CD4-positive, alpha-beta T cell treated with Interleukin-10 for 1 hour (primary cell): Measurements from ENCODE around the gene SMG6.

ENCODE experiments used
- DNase-seq: peaks from one replicate; pipeline ENCODE4 v3.0.0-alpha.2; 2020

Gene SMG6

DNA sequence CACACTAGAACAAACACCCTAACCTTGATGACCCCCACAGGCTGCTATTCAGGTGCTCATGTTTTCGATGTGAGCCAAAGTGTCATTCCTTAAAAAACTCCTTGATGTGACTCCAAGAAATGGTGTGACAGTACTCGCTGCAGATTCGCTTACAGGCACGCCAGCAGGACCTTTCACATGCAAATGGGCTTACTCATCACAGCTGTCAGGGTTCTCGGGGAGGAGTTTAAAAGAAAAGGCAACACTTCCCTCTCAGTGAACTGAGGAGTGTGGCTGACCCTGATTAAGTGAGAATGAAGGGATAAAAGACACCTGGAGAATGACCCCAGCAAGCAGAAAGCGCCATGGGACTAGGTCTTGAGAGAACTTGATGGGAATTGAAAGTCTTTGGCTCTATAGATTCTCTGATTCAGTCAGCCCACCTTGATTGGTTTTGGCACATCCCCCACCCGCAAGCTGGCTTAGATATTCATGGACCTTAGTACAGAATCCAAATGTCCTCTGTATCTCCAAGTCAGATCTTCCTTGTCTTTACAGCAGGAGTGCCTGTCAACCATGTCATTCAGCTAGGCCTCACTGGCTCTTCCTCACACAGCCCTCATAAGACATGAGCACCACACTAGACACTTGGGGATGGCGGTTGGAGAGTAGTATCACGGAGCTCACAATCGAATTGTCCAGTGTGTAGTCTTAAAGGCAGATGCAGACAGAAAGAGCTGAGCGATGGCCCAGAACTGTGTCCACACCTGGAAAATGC is 166.1 kb downstream of the SMG6 start:
- no peak for DNase-seq

- no peak for DNase-seq
Observed at GRCh38 chr17:2136241-2136640, 167.3 kb downstream of the SMG6 start.

GRCh38 chr17:2128011-2128410 is 175.6 kb downstream of the SMG6 start:
- DNase-seq: no peak

DNA sequence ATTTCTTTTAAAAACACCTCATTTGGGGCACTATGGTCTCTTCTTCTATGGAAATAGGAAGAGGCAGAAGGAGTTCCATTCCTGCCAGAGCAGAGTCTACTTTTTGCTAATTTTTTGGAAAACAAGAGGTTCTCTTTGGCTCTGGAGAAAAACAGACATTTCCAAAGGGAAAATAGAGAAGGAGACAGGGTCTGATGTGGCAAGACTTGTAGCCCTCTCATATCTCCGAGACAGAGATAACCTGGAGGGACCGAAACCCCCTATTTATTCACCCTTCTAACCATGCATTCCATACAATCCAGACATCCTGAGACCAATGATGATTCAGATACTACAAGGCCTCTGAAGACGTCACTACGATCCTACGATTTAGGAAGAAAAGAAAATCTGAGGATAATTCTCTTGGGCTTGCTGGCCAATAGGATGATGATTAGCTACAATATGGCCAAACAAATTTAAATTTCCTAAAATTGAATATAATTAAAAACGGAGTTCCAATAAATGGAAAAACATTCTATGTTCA is 178.5 kb downstream of the SMG6 start:
- no peak for DNase-seq

DNA sequence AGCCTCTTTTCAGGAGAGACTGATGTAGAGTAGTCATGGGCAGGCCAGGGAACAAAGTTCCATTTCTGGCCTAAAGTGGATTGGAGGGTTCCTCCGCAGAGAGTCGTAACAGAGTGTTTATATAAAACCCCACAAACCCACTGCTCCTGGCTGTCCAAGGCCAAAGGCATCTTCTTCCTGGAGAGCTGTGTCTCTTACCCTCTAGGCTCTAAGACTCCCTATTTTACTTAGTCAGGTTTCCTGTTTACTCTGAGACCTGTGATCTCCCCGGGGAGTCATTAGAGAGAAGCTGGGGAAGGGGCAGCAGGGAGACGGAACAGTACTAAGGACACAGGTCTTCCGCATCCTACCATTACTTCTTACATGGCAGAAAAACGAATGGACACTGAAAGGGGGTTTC is 179.2 kb downstream of the SMG6 start:
- DNase-seq: no peak

- no peak for DNase-seq
Observed at GRCh38 chr17:2123375-2124251, 180.0 kb downstream of the SMG6 start.

- DNase-seq: no peak
Observed at GRCh38 chr17:2122641-2123302, 180.8 kb downstream of the SMG6 start.

- DNase-seq: no peak
Observed at GRCh38 chr17:2120586-2121335, 182.8 kb downstream of the SMG6 start.

DNA sequence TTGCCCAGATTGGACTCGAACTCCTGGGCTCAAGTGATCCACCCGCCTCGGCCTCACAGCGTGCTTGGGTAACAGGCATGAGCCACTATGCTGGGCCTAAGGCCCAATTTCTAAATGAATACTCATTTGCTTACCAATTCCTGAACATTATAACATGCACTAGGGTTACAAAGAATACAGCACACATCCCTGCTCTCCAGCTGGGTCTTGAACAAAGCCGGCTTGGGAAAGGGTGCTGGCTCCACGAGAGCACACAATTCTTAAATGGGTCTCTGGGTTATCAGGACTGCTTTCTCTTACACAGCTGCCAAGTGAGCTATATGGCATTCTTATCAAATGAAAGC is 190.3 kb downstream of the SMG6 start:
- DNase-seq: no peak

DNA sequence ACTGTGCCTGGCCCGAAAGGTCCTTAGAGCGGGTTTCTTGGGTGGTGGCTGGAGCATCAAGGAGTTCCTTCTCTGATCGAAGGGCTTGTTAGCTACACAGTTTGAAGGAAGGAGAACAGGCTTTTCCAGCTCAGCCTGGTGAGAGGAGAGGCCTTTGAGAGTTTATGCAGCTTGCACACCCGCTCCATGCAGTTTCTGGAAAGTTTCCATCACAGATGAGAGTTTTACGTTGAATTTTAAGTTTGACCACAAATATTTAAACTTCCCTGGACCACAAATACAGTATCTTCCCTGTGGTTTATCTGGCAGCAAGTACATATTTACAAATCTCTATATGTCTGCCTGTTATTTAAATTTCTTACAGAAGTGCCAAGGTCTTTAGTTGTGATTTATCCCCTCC is 191.9 kb downstream of the SMG6 start:
- DNase-seq: no peak

DNA sequence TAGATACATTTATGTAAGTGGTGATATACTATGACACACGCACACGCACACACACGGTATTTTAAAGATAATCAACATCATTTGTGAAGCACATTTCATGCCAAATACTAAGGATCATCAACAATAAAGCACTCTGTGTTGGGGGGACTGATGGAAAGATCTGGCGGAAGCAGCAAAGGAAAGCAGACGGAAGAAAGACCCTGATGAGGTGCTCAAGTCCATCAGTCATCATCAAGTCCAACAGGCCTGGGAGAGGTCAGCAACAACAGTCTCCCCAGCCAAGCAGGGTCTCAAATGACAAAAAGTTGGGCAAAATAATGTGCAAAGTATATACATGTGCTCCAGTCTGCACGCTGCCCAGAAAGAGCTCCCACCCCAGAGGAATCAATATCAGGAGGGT is 193.1 kb downstream of the SMG6 start:
- no peak for DNase-seq

GRCh38 chr17:2108170-2108569 is 195.4 kb downstream of the SMG6 start:
- DNase-seq: no peak

GRCh38 chr17:2107506-2107905 is 196.1 kb downstream of the SMG6 start:
- no peak for DNase-seq

- DNase-seq: no peak
Observed at GRCh38 chr17:2107050-2107449, 196.5 kb downstream of the SMG6 start.

DNA sequence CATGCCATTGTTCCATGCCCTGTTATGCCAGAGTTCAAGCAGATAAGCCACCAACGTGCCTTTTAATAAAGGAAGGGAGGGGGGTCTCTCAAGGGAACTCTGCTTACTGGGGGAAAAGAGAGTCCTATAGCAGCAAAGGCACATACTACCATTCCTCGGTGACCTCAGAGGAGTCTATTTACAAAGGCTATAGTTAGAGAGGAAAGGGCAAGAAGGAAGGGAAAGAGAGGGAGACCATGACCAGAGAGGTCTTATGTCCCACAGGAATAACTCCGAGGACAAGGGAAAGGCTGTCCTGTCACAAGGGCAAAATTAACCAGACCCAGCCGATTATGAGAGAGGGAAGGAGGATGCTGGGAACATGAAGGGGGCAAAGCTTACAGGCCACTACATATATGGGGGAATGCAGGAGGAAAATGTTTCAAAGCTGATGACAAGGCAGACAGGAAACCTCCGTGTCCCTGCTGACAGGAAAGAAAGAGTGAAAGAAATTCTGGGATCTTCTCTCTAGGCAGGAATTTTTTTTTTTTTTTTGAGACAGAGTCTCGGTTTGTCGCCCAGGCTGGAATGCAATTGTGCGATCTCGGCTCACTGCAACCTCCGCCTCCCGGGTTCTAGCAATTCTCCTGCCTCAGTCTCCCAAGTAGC is 197.2 kb downstream of the SMG6 start:
- no peak for DNase-seq

- no peak for DNase-seq
Observed at GRCh38 chr17:2105663-2106062, 197.9 kb downstream of the SMG6 start.

DNA sequence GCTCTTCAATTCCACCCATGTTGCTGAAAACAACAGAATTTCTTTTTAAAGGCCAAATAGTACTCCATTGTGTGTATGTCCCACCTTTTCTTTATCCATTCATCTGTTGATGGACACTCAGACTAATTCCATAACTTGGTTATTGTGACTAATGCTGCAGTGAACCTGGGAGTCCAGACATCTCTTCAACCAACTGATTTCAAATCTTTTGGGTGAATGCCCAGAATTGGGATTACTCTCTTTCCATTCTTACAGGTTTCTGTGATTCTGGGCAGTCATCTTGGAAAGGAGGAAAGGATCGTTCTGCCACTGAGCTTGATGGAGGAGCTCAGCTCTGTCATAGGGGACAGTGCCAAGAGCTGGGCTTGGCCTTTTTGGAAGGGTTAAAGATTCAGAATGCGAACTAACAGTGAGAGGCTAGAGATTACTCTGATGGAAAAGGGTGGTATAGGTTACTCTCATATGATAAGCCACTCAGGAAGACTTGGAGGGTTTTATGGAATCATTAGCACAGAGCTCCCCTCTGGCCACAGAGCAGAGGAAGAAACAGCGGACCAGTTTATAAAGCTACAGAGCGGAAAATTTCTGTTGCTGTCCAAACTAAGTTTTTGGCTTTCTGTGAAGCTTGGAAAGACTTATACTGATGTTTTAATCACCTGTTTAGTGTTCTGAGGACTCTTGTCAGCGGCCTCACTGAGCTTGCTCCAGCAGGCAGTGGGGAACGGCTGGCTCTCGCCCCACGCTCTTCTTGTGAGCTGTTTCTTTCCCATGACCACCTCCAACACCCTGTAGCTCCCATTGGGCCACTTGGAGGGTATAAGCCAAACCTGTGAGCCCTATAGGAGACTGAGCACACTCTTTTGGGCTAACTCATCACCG is 200.4 kb downstream of the SMG6 start:
- DNase-seq: no peak

DNA sequence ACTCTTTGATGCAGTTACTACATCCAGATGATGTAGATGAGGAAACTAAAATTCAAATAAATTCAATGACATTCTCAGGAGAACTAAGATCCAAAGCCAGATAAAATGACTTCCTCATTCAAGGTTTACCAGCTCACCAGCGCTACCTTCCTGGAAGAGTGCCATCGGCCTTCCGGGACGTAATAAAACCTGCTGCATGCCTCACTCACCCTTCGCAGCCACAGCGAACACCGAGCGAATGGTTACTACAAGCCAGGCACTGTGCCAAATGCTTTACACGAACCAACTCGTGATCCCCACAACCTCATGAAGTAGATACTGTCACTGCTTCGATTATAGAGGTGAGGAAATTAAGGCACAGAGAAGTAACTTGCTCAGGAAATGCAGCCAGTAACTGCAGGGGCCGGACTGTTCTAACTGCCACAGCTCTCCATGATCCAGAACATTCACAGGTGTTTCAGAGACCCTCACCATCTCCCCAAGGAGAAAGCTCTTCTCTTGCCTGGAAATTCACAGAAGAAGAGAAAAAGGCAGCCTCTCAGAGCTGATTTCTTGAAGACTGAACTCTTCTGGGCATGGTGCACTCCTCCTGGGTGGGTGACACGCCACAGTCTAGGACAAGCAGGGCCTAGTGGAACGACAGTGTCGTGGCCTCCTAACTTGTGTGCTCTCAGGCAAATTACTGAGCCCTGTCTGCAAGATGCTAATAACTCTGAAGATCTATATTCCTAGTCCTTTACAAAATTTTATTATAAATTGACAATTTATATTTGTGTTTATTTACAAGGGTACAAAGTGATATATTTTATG is 201.9 kb downstream of the SMG6 start:
- DNase-seq: peak; percentile 53

DNA sequence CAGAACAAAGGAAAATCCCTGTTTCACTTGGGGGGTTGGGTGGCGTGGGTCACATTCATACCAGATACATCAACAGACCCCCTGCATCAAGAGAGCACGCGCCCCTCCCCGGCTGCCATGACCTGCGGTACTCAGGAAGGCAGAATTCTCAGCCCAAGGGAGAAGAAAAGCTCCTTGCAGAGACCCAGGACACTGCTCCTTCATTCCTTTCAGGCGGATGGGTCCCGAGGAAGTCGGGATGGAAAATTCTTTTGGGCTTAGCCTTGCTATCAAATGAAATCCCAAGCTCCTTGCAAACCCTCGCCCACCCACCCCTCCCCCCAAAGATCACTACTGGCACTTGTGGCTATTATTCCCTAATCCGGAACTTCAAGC is 208.1 kb downstream of the SMG6 start:
- DNase-seq: no peak

DNA sequence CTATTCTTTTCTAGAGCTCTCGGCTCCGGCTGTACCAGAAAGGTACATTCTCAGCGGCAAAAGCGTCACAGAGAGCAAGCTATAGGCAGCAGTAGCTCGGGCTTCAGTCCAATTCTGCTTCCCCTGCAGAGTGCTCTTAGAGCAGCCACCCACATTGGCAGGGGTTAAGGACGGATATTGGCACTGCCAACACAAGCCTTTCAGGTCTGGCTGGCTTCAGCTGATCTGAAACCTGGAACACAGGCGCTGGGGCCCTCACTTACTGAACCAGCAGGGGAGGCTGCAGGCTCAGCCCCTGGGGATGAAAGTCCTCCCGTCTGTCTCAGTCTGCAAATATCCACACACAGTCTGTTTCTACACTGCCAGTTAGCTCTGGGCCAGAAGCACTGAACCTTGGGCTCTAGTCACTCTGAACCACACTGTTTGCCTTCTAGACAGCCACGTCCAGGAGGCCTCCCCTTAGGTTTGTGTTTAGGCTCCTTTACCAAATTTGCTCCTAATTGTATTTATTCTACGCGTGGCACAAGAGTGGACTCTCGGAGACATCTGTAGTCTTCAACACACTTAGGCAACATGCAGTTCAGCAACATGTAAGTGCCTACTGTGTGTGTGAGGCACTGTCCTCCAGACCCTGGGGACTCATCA is 208.6 kb downstream of the SMG6 start:
- DNase-seq: no peak
